Measurements from ENCODE around the gene NLK. TPM values are rescaled to one million over a fixed set of nuclear protein-coding genes. Genes with fewer than 3 reads are reported as not detected.

The NLK gene
- total and polyA plus RNA-seq, 5 donors, result 11.7 to 28.1 (median 21.9) TPM

- Histone ChIP-seq H3K27ac (ENCODE audit: low read length) (no peak overlapping the region), H3K4me1 (ENCODE audit: control insufficient read depth, insufficient read depth, low read length) (no peaks in the 10 kb centered on the region), H3K9me3 (ENCODE audit: control insufficient read depth, low read length) (no peaks in the 10 kb centered on the region), H3K4me3 (ENCODE audit: low read length) (no peak overlapping the region), H3K27me3 (ENCODE audit: control insufficient read depth, insufficient read depth) (no peaks in the 10 kb centered on the region)
- DNase-seq, result no peak
- ATAC-seq, result no peak
- intact Hi-C loops (cut with DNase I), result no loop called here
- 71% methylated on average over 4 of the region's 4 CpGs for WGBS
Observed at GRCh38 chr17:28131599-28131998, 89.1 kb downstream of the NLK start.

GRCh38 chr17:28133562-28133970 lies 91.1 kb downstream of the NLK start:
- ATAC-seq (peak in 1 of 2 donors; percentile 72), DNase-seq (no peak)
- no peaks in the 10 kb centered on the region for H3K27me3 ChIP-seq (ENCODE audit: control insufficient read depth, insufficient read depth)
- H3K9me3 ChIP-seq (ENCODE audit: control insufficient read depth, low read length), result no peaks in the 10 kb centered on the region
- no peak overlapping the region for H3K4me3 ChIP-seq (ENCODE audit: low read length)
- no peak overlapping the region for H3K27ac ChIP-seq (ENCODE audit: low read length)
- intact Hi-C loops (cut with DNase I), result no loop called here
- H3K4me1 ChIP-seq (ENCODE audit: control insufficient read depth, insufficient read depth, low read length), result no peaks in the 10 kb centered on the region

GRCh38 chr17:28136923-28137322 lies 94.4 kb downstream of the NLK start:
- no peak for ATAC-seq
- Histone ChIP-seq H3K4me1 (ENCODE audit: control insufficient read depth, insufficient read depth, low read length) (no peaks in the 10 kb centered on the region), H3K9me3 (ENCODE audit: control insufficient read depth, low read length) (no peaks in the 10 kb centered on the region), H3K4me3 (ENCODE audit: low read length) (no peak overlapping the region), H3K27me3 (ENCODE audit: control insufficient read depth, insufficient read depth) (no peaks in the 10 kb centered on the region), H3K27ac (ENCODE audit: low read length) (no peak overlapping the region)
- WGBS, result 97% methylated on average over 3 of the region's 3 CpGs
- no peak for DNase-seq
- intact Hi-C loops (cut with DNase I), result no loop called here

- intact Hi-C loops (cut with DNase I), result no loop called here
- DNase-seq (no peak), ATAC-seq (no peak)
- Histone ChIP-seq H3K27ac (ENCODE audit: low read length) (no peak overlapping the region), H3K27me3 (ENCODE audit: control insufficient read depth, insufficient read depth) (no peaks in the 10 kb centered on the region), H3K9me3 (ENCODE audit: control insufficient read depth, low read length) (no peaks in the 10 kb centered on the region), H3K4me1 (ENCODE audit: control insufficient read depth, insufficient read depth, low read length) (no peaks in the 10 kb centered on the region), H3K4me3 (ENCODE audit: low read length) (no peak overlapping the region)
- 79% methylated on average over 1 of the region's 1 CpG for WGBS
Observed at GRCh38 chr17:28139822-28140221, 97.3 kb downstream of the NLK start.

- no peak for ATAC-seq
- Histone ChIP-seq H3K27ac (ENCODE audit: low read length) (no peak overlapping the region), H3K4me1 (ENCODE audit: control insufficient read depth, insufficient read depth, low read length) (no peaks in the 10 kb centered on the region), H3K27me3 (ENCODE audit: control insufficient read depth, insufficient read depth) (no peaks in the 10 kb centered on the region), H3K4me3 (ENCODE audit: low read length) (no peak overlapping the region), H3K9me3 (ENCODE audit: control insufficient read depth, low read length) (no peaks in the 10 kb centered on the region)
- intact Hi-C loops (cut with DNase I), result no loop called here
- 82% methylated on average over 3 of the region's 3 CpGs for WGBS
- no peak for DNase-seq
Observed at GRCh38 chr17:28141313-28141712, 98.8 kb downstream of the NLK start.

- H3K27me3 ChIP-seq (ENCODE audit: control insufficient read depth, insufficient read depth), result no peaks in the 10 kb centered on the region
- WGBS, result 83% methylated on average over 1 of the region's 1 CpG
- no peak overlapping the region for H3K4me3 ChIP-seq (ENCODE audit: low read length)
- intact Hi-C loops (cut with DNase I), result no loop called here
- H3K4me1 ChIP-seq (ENCODE audit: control insufficient read depth, insufficient read depth, low read length), result no peaks in the 10 kb centered on the region
- no peaks in the 10 kb centered on the region for H3K9me3 ChIP-seq (ENCODE audit: control insufficient read depth, low read length)
- H3K27ac ChIP-seq (ENCODE audit: low read length), result no peak overlapping the region
- ATAC-seq (no peak), DNase-seq (no peak)
Observed at GRCh38 chr17:28141773-28142172, 99.3 kb downstream of the NLK start.

GRCh38 chr17:28142305-28142704 lies 99.8 kb downstream of the NLK start:
- peak in 1 of 2 donors; percentile 31 for ATAC-seq
- H3K4me3 ChIP-seq (ENCODE audit: low read length), result no peak overlapping the region
- no peak overlapping the region for H3K27ac ChIP-seq (ENCODE audit: low read length)
- H3K4me1 ChIP-seq (ENCODE audit: control insufficient read depth, insufficient read depth, low read length), result no peaks in the 10 kb centered on the region
- intact Hi-C loops (cut with DNase I), result no loop called here
- H3K27me3 ChIP-seq (ENCODE audit: control insufficient read depth, insufficient read depth), result no peaks in the 10 kb centered on the region
- H3K9me3 ChIP-seq (ENCODE audit: control insufficient read depth, low read length), result no peaks in the 10 kb centered on the region
- 66% methylated on average over 5 of the region's 5 CpGs for WGBS
- DNase-seq, result no peak

GRCh38 chr17:28144019-28144418 lies 101.5 kb downstream of the NLK start:
- intact Hi-C loops (cut with DNase I), result no loop called here
- no peaks in the 10 kb centered on the region for H3K9me3 ChIP-seq (ENCODE audit: control insufficient read depth, low read length)
- DNase-seq, result no peak
- H3K4me1 ChIP-seq (ENCODE audit: control insufficient read depth, insufficient read depth, low read length), result no peaks in the 10 kb centered on the region
- no peaks in the 10 kb centered on the region for H3K27me3 ChIP-seq (ENCODE audit: control insufficient read depth, insufficient read depth)
- H3K4me3 ChIP-seq (ENCODE audit: low read length), result no peak overlapping the region
- 97% methylated on average over 3 of the region's 3 CpGs for WGBS
- no peak overlapping the region for H3K27ac ChIP-seq (ENCODE audit: low read length)
- ATAC-seq, result no peak

GRCh38 chr17:28145348-28145747 lies 102.9 kb downstream of the NLK start:
- H3K27me3 ChIP-seq (ENCODE audit: control insufficient read depth, insufficient read depth), result no peaks in the 10 kb centered on the region
- H3K4me1 ChIP-seq (ENCODE audit: control insufficient read depth, insufficient read depth, low read length), result no peaks in the 10 kb centered on the region
- ATAC-seq, result no peak
- intact Hi-C loops (cut with DNase I), result no loop called here
- H3K4me3 ChIP-seq (ENCODE audit: low read length), result no peak overlapping the region
- H3K27ac ChIP-seq (ENCODE audit: low read length), result no peak overlapping the region
- no peaks in the 10 kb centered on the region for H3K9me3 ChIP-seq (ENCODE audit: control insufficient read depth, low read length)
- DNase-seq, result no peak
- 53% methylated on average over 2 of the region's 2 CpGs for whole genome bisulfite sequencing

GRCh38 chr17:28147017-28147416 lies 104.5 kb downstream of the NLK start:
- no peak overlapping the region for H3K27ac ChIP-seq (ENCODE audit: low read length)
- ATAC-seq, result no peak
- H3K27me3 ChIP-seq (ENCODE audit: control insufficient read depth, insufficient read depth), result no peaks in the 10 kb centered on the region
- DNase-seq, result no peak
- no peaks in the 10 kb centered on the region for H3K9me3 ChIP-seq (ENCODE audit: control insufficient read depth, low read length)
- no peaks in the 10 kb centered on the region for H3K4me1 ChIP-seq (ENCODE audit: control insufficient read depth, insufficient read depth, low read length)
- H3K4me3 ChIP-seq (ENCODE audit: low read length), result no peak overlapping the region
- intact Hi-C loops (cut with DNase I), result no loop called here

- DNase-seq (no peak), ATAC-seq (no peak)
- Histone ChIP-seq H3K9me3 (ENCODE audit: control insufficient read depth, low read length) (no peaks in the 10 kb centered on the region), H3K4me3 (ENCODE audit: low read length) (no peak overlapping the region), H3K27me3 (ENCODE audit: control insufficient read depth, insufficient read depth) (no peaks in the 10 kb centered on the region), H3K4me1 (ENCODE audit: control insufficient read depth, insufficient read depth, low read length) (no peaks in the 10 kb centered on the region), H3K27ac (ENCODE audit: low read length) (no peak overlapping the region)
- intact Hi-C loops (cut with DNase I), result no loop called here
- 94% methylated on average over 1 of the region's 1 CpG for WGBS
Observed at GRCh38 chr17:28151001-28151400, 108.5 kb downstream of the NLK start.

- DNase-seq (no peak), ATAC-seq (no peak)
- WGBS, result 87% methylated on average over 2 of the region's 2 CpGs
- H3K4me3 ChIP-seq (ENCODE audit: low read length), result no peak overlapping the region
- H3K27ac ChIP-seq (ENCODE audit: low read length), result no peak overlapping the region
- no peaks in the 10 kb centered on the region for H3K4me1 ChIP-seq (ENCODE audit: control insufficient read depth, insufficient read depth, low read length)
- H3K9me3 ChIP-seq (ENCODE audit: control insufficient read depth, low read length), result no peaks in the 10 kb centered on the region
- no peaks in the 10 kb centered on the region for H3K27me3 ChIP-seq (ENCODE audit: control insufficient read depth, insufficient read depth)
- intact Hi-C loops (cut with DNase I), result no loop called here
Observed at GRCh38 chr17:28154214-28154613, 111.7 kb downstream of the NLK start.

All from right cardiac atrium (tissue), 5 donors.